ENCODE data around the gene SLC41A2. TPM values are rescaled to one million over a fixed set of nuclear protein-coding genes. Genes with fewer than 3 reads are reported as not detected.
A peak's percentile ranks its signal among the peaks of the same experiment; 100 is the strongest.
"Not testable (repeated sequence)": the region's sequence is repeated elsewhere in the genome, so short reads cannot be mapped to it uniquely, and the experiment has no call there.

Gene SLC41A2
- total RNA-seq, 1 donor from 2014 or later, result 74.6 TPM

DNA sequence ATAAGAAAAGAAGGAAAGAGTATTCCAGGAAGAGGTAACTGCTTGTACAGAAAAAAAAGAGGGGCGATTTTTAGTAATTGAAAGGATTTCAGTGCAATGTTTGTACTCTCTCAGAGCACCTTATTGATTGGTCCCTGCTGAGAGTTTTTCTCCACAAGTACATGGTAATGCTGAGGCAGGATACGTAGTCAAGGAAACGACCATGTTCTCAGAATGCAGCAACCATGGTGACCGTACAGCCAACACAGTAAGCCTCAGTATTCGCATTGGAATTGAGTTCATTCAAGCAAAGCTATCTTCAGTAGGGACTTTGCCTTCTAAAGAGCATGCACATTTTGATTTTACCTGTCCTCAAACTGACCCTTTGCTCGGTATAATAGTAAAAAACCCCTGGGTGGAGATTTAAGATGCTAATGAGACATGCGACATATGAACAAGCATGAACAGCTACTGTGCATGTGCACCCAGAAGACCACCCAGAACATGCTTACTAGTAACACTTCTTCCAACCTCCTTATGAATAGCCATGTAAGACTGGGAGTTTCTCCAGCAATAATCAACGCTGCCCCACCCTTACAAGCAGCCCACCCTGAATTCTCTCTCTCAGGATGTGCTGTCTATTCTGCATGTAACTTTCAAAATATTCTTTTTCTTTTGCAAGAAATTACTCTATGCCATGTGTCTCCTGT lies 6.2 kb upstream of the SLC41A2 start:
- DNase-seq (ENCODE audit: low spot score), result no peak

DNA sequence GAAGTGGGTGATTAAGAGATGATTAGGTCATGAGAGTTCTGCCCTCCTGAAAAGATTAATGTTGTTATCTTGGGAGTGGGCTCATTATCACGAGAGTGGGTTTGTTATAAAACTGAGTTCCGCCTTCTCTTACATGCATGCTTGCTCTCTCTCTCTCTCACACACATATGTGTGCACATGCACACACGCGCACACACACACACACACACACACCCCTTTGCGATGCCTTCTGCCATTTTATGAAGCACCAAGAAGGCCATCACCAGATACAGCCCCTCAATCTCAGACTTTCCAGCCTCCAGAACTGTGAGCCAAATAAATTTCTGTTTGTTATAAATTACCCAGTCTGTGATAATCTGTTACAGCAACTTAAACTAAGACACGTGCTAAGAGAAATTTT lies 5.7 kb upstream of the SLC41A2 start:
- no peak for DNase-seq (ENCODE audit: low spot score)

DNA sequence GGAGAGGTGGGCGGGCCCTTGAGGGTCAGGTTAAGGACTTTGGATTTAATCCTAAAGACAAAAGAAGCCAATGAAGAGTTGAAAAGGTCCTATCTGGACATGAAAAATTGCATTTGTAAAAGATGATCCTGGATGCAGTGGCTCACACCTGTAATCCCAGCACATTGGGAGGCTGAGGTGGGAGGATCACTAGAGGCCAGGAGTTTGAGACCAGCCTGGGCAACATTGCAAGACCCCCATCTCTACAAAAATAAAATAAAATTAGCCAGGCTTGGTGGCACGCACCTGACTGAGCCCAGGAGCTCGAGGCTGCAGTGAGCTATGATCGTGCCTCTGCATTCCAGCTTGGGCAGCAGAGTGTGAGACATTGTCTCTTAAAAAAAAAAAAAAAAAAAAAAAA lies 2.4 kb upstream of the SLC41A2 start:
- no peak for DNase-seq (ENCODE audit: low spot score)

DNA sequence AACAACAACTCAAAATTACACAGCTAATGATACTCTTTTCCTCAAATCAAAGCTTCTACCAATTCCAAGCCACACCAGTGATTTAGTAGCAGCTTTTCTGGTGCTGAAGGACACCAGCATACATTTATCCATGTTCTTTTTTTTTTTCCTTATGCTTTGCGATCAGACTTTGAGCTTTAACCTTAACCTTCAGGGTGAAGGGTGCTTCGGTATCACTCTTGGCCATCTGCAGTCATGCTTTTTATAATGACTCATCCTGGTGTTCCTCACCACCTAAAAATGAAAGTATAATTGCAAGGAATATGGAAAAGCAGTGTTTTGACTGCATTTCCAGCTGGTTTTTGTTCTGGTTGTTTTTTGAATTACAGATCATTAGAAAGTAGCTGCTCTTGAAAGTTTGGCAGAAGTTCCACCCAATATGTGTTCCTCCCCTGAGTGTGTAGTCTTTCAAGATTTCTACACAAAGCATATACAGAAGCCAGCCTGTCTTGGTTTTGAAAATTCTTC lies 1.3 kb upstream of the SLC41A2 start:
- peak; percentile 31 for DNase-seq (ENCODE audit: low spot score)

DNA sequence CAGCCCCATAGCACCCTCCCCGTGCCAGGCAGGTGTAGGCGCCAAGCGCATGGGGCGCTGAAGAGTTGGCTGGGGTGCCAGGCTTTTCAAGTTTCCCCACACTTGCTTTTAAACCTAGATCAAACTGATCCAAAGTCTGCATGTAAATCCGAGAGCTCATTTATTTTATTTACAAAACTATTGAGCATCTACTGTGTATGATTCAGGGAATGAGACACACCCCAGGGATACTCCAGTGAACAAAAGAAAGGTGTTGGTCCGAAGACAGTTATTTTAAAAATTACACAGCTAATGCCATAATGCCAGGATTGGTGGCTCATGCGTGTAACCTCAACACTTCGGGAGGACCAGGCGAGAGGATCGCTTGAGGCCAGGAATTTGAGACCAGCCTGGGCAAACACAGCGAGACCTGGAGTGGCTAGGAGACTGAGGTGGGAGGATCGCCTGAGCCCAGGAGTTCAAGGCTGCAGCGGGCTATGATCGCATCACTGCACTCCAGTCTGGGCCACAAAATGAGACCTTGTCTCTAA lies 780 bp upstream of the SLC41A2 start:
- DNase-seq (ENCODE audit: low spot score), result no peak

DNA sequence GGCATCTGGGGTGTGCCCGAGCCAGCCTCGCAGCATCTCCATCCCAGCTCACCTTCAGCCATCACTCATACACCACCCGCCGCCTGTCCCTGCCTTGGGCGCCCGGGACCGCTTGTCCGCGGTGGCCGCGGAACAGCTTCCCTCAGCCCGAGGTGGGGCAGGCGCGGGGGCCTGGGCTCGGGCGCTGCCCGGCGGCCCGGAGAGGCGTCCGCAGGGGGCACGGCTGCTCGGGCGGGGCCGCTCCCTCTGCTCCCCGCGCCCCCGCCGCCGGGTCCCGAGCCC lies 430 bp downstream of the SLC41A2 start:
- DNase-seq (ENCODE audit: low spot score), result no peak

DNA sequence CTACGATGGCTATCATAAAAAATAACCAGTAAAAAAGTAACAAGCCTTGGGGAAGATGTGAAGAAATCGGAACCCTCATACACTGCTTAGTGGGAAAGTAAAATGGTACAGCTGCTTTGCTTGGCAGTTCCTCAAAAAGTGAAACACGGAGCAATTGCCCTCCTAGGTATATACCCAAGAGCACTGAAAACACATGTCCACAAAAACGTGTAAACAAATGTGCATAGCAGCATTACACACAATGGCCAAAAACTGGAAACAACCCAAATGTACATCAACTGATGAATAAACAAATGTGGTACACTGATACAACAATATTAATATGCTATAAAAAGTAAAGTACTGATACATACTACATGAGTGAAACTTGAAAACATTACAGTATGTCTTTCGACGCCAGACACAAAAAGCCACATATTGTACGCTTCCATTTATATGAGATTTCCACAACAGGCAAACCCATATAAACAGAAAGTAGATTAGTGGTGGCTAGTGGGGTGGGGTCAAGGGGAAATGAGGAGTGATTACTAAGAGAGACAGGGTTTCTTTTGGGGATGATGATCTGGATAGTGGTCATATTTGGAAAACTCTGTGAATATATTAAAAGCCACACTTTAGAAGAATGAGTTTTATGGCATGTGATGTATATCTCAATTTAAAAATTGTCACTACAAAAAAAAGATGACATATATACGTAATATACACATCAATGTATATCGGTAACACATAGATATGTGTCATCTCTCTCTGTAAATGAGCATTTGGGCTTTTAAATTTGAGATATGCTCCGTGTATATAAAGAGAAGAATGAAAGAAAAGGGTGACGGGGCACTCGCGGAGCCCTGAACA lies 996 bp downstream of the SLC41A2 start:
- no peak for DNase-seq (ENCODE audit: low spot score)

DNA sequence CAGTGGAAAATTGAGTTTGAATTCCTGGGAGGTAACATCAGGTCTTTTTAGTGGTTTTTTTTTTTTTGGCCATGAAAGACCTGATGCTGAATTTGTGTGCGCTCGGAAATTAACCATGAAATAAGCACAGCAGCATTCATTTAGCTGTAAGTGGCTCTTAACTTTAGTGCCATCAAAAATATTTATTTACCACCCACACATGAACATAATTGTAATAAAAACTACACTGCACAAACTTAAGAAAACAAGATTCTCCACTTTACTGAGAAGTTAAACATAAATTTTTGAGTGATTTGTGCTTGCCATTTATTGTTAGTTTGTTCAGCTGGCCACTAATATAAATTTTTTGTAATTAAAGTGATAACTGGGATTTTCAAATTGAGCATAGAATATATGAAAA lies 2.4 kb downstream of the SLC41A2 start:
- DNase-seq (ENCODE audit: low spot score), result no peak

DNA sequence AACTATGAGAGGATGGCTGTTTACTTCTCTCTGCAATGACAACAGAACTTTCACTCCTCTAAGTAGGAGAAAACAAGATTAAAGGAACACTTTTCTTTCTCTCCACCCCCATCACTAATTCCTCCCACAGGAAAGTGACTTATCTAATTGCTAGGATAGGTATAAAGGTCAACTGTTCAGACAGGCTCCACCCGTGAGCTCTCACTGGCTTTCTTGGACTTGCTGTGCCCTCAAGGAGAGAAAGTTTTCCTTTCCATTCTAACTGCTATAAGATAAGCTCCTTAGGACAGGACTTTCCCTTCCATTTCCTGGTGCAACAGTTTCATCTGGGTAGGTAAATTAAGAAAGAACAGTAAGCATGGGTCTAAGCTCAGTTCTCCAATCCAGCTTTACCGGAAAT lies 4.8 kb downstream of the SLC41A2 start:
- peak; percentile 41 for DNase-seq (ENCODE audit: low spot score)

DNA sequence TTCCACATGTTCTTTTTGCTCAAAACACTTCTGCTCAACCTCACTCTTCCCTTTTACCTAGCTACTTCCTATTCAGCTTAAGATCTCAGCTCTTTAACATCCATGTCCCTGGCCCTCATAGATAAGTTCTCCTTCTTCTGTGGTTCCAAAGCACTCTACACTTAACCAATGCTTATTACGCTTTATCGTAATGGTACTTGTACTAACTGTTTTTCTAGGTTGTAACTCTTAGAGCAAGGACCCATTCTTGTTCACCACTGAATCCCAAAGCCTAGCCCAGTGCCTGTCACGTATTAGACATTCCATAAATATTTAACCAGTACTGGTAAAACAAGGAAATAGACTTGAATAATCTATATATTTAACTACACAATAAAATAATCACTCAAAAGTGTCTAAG lies 5.3 kb downstream of the SLC41A2 start:
- DNase-seq (ENCODE audit: low spot score), result no peak

DNA sequence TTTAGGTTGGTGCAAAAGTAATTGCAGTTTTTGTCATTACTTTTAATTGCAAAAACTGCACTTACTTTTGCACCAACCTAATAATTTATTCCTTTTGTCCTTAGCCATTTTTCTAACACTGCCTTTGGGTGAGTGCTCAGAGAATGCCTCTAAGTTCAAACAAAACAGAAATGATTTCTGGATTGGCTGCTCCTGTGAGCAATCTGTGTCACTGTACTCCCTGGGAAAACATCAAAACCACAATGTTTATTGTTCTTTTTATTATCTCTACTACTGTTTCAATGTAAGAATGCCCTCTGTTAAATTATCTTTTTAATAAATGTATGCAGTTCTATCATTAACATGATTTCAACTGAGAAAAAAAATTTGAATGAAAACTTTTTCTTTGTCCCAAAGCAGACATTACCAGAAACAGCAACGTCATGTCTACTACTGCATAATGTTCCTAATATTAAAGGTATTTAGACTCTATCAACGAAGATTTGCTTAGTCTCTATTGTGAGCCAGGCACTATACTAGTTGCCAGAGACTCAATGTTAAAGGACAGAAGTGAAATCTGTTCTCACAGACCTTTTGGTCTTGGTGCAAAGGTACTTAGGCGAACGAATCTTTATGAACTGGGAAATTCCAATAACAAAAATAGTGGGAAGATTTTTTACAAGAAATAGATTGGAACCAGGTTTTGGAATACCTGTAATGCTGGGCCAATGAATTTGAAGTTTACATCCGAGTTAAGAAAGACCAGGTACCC lies 6.2 kb downstream of the SLC41A2 start:
- DNase-seq (ENCODE audit: low spot score), result no peak

DNA sequence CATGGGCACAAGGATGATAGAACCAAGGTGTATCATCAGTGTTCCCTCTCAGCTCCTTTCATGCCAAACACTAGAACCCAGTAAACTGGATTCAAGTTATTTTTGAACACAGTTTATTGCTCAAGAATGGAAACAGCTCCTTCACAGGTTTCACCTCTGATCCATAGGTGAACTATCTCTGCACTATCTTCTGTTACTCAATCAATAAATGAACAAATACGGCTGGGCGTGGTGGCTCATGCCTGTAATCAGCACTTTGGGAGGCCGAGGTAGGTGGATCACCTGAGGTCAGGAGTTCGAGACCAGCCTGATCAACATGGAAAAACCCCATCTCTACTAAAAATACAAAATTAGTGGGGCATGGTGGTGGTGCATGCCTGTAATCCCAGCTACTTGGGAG lies 9.4 kb downstream of the SLC41A2 start:
- not testable (repeated sequence) for DNase-seq (ENCODE audit: low spot score)

DNA sequence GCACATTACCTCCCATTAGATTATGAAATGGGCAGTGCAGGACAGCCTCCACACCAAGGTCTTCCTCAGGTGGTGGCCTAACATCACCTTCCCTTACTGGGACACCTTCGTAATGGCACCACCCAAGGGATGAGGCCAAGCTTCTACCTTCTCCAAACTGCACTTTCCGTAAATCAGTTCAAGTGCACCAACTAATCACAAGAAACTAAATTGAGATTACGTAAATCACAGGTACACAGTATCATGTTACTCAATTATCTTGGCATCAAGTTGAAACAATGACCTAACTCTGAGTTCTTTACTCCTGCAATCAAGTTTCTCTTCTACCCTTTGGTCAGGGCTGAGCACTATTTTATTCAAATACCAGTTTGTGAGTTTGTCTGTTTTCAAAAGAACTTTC lies 13.8 kb downstream of the SLC41A2 start:
- DNase-seq (ENCODE audit: low spot score), result no peak

DNA sequence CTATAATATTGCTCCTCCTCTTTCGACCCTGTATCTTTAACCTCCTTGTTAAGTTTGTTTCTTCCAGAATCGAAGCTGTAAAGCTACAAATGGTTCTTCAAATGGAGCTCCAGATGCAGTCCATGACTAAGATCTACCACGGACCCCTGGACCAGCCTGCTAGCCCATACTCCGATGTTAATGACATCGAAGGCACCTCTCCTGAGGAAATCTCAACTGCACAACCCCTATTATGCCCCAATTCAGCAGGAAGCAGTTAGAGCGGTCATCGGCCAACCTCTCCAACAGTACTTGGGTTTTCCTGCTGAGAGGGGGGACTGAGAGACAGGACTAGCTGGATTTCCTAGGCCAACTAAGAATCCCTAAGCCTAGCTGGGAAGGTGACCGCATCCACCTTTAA lies 14.7 kb downstream of the SLC41A2 start:
- not testable (repeated sequence) for DNase-seq (ENCODE audit: low spot score)

DNA sequence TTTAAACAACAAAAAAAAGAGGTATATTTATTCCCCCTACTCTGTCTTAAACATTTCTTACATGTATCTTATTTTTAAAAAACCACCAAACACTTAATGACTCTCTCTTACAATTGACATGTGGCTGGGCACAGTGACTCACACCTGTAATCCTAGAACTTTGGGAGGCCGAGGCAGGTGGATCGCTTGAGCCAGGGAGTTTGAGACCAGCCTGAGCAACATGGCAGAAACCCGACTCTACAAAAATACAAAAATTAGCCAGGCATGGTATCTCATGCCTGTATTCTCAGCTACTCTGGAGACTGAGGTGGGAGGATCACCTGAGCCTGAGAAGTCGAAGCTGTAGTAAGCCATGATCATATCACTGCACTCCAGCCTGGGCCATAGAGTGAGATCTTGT lies 16.0 kb downstream of the SLC41A2 start:
- DNase-seq (ENCODE audit: low spot score), result no peak

DNA sequence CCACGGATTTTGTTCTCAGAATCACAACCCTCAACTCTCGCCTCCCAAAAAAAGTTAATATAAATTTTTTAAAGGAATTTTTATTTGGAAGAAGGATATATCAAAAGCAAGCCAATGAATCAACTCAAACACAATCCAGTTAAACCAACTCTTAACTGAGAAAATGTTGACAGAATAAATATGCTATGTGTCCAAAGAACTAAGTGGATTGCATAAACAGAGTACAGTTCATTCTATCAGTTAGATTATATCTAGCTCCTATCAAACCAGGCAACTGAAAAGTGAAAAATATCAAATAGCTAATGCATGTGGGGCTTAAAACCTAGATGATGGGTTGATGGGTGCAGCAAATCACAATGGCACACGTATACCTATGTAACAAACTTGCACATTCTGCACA lies 16.6 kb downstream of the SLC41A2 start:
- no peak for DNase-seq (ENCODE audit: low spot score)

DNA sequence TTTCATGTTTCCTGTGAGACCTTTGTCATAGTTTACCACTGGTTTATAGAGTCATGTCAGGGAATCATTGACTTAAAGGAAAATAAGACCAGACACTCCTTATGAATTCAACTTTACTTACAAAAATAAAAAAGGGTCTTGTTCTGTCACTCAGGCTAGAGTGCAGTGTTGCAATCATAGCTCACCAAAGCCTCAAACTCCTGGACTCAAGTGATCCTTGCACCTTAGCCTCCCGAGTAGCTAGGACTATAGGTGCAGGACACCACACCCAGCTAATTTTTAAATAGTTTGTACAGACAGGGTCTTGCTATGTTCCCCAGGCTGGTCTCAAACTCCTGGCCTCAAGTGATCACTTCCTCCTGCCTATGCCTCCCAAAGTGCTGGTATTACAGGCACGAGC lies 19.0 kb downstream of the SLC41A2 start:
- no peak for DNase-seq (ENCODE audit: low spot score)

DNA sequence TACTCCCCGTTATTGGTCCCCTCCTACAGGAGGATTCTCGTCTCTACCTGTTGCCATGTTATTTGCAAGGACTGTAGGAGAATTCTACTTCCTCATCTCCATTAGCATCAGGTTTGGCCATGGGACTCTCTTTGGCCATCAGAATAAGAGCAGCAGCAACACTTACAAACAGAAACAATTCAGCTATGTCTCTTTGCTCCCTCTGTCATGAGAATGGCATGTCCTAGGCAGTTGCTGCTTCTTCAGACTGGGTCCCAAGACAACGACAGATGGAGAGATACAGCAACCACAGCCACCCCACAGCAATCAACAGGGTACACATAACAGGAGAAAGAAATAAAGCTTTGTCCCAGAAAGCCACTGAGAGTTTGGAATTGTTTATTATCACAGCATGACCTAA lies 19.7 kb downstream of the SLC41A2 start:
- DNase-seq (ENCODE audit: low spot score), result no peak

DNA sequence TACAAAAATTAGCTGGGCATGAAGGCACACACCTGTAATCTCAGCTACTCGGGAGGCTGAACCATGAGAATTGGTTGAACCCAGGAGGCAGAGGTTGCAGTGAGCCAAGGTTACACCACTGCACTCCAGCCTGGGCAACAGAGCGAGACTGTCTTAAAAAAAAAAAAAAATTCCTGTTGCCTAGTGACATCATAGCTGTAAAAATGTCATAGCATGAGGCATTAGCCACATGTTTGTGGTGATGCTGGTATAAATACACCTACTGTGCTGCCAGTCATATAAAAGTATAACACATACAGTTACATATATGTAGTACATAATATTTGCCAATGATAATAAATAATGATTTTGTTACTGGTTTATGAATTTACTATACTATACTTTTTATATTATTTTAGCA lies 22.2 kb downstream of the SLC41A2 start:
- DNase-seq (ENCODE audit: low spot score), result no peak

DNA sequence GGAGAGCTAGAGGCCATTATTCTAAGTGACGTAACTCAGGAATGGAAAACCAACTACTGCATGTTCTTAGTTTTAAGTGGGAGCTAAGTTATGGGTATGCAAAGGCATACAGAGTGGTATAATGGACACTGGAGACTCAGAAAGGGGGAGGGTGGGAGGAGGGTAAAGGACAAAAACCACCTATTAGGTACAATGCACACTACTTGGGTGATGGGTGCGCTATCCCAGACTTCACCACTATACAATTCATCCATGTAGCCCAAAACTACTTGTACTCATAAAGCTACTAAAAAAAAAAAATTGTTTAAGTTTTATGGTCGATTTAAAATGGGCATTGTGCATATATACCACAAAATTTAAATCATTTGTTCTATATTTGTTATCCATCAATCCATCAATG lies 24.3 kb downstream of the SLC41A2 start:
- DNase-seq (ENCODE audit: low spot score), result no peak

DNA sequence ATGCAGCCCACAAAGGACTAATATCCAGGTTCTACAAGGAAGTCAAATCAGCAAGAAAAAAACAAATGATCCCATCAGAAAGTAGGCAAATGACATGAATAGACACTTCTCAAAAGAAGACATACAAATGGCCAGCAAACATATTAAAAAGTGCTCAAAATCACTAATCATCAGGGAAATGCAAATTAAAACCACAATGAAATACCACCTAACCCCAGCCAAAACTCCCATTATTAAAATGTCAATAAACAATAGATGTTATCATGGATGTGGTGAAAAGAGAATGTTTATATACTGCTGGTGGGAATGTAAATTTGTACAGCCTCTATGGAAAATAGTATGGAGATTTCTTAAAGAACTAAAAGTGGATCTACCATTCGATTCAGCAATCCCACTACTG lies 25.0 kb downstream of the SLC41A2 start:
- DNase-seq (ENCODE audit: low spot score), result no peak

Data from mucosa of gallbladder (tissue), 1 donor.